Measurements from ENCODE around the gene TMEM80. TPM values are rescaled to one million over a fixed set of nuclear protein-coding genes. Genes with fewer than 3 reads are reported as not detected.
"Not testable (repeated sequence)": the region's sequence is repeated elsewhere in the genome, so short reads cannot be mapped to it uniquely, and the experiment has no call there.

TMEM80 gene
- total RNA-seq, 4 donors from 2014 or later = 3.2 to 22.3 (median 14.3) TPM

DNA sequence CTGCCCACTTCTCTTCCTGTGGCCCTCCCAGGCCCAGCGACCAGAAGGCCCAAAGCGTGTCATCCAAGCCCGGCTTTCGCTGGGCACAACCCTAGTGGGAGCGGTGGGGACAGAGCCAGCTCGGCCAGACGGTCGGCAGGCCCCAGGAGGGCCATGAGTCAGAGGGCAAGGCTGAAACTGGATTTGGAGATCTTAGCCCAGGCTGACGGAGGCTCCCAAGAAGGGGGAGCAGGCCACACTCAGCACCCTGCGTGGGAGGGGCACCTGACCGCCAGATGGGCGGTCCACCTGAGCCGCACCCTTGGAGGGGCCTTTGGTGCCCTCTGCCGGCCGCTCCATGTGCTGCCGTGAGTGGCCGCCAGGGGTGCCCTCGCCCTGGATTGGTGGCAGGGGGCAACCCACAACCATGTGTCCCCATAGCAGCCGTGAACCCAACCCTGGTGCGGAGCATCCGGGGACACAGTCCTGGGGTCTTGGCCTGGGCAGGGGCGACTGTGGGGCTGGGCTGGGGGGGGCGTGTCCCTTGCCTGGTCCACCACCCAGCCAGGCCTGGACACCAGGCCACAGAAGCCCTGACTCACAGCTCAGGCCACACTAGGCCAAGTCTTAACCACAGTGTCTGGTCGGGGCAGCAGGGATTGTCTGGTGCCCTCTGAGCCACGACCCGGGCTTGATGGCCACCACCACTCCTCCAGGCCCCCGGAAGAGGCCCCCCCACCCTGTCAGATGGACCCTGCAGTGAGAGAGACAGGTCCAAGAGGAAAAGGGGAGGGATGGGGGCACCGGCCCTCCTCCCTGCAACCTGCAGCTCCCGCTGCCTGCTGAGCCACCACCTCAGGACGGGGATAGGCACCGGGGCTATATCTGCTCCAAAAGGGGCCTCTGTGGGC, 32.5 kb downstream of the TMEM80 start:
- peak; percentile 44 to 87 for ATAC-seq
- intact Hi-C loops (cut with DNase I; ENCODE audit: low total_unique reads) (loop anchor here (1.0 to 2.0 kb wide), 3 partner anchors 29 to 70 kb away; partner anchors contain the start of gene SLC25A22), in situ Hi-C loops (cut with MboI; ENCODE audit: low sequenced_read_pairs in 4 of 4) (loop anchor here in 1 of 4 donors (25.0 kb wide), 1 partner anchor 166 kb away; the partner anchor contains the start of genes LMNTD2 and RASSF7)
- Histone ChIP-seq H3K9me3 (no peaks in the 10 kb centered on the region), H3K36me3 (no peaks in the 10 kb centered on the region), H3K4me1 (peaks cover 0 to 19% of the 10 kb centered on the region in 2 donors), H3K4me3 (peak overlapping the region in 2 of 4 donors; percentile 7 to 31), H3K27me3 (peaks cover 27 to 39% (median 35%) of the 10 kb centered on the region in 3 donors), H3K27ac (peak overlapping the region in 1 of 4 donors; percentile 14)
- peak; percentile 48 to 82 for DNase-seq
- TF ChIP-seq, protein P1, sequence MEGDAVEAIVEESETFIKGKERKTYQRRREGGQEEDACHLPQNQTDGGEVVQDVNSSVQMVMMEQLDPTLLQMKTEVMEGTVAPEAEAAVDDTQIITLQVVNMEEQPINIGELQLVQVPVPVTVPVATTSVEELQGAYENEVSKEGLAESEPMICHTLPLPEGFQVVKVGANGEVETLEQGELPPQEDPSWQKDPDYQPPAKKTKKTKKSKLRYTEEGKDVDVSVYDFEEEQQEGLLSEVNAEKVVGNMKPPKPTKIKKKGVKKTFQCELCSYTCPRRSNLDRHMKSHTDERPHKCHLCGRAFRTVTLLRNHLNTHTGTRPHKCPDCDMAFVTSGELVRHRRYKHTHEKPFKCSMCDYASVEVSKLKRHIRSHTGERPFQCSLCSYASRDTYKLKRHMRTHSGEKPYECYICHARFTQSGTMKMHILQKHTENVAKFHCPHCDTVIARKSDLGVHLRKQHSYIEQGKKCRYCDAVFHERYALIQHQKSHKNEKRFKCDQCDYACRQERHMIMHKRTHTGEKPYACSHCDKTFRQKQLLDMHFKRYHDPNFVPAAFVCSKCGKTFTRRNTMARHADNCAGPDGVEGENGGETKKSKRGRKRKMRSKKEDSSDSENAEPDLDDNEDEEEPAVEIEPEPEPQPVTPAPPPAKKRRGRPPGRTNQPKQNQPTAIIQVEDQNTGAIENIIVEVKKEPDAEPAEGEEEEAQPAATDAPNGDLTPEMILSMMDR (IDR thresholded peaks at IDR 0.05 in 4 of 5, conservative IDR thresholded peaks at IDR 0.05 in 1 of 5) = peak; percentile 96 to 99 (median 97)
- no peak for TF ChIP-seq POLR2A (IDR thresholded peaks at IDR 0.05)

DNA sequence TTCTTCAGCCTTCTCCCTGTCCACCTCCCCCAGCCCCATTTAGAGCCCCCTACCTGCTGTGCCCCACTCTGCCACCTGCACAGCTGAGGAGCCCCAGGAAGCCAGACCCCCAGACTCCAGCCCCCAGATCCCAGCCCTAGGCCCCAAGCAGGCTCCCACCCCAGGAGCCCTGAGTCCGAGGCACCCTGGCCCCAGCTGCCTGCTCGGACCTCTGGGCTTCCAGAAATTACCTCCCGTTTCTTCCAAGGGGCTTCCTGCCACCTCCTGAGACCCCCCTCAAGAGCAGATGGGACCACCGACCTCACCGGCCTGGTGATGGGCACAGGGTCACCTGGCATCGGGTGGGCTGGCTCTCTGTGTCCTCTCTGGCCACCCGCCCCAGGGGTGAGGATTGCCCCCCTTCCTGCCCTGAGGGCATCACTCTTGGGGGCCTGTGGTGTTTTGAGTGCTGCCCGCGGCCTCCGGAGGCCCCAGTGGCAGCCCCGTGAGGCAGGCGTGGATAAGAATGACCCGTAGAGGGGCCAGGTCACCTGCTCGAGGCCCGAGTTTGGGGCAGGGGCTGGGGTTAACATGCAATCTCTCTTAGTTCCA, 33.4 kb downstream of the TMEM80 start:
- ATAC-seq (no peak), DNase-seq (no peak)
- TF ChIP-seq, protein P1 (IDR thresholded peaks at IDR 0.05 in 4 of 5, conservative IDR thresholded peaks at IDR 0.05 in 1 of 5) = no peak
- TF ChIP-seq POLR2A (IDR thresholded peaks at IDR 0.05) = no peak
- Histone ChIP-seq H3K27me3 (peaks cover 27 to 31% (median 28%) of the 10 kb centered on the region in 3 donors), H3K4me3 (no peak overlapping the region), H3K4me1 (peaks cover 0 to 19% of the 10 kb centered on the region in 2 donors), H3K36me3 (no peaks in the 10 kb centered on the region), H3K27ac (no peak overlapping the region), H3K9me3 (no peaks in the 10 kb centered on the region)
- in situ Hi-C loops (cut with MboI; ENCODE audit: low sequenced_read_pairs in 4 of 4) (loop anchor here in 1 of 4 donors (25.0 kb wide), 1 partner anchor 167 kb away; the partner anchor contains the start of genes LMNTD2 and RASSF7), intact Hi-C loops (cut with DNase I; ENCODE audit: low total_unique reads) (loop anchor here (1.0 to 2.0 kb wide), 3 partner anchors 30 to 69 kb away; partner anchors contain the start of gene SLC25A22)

DNA sequence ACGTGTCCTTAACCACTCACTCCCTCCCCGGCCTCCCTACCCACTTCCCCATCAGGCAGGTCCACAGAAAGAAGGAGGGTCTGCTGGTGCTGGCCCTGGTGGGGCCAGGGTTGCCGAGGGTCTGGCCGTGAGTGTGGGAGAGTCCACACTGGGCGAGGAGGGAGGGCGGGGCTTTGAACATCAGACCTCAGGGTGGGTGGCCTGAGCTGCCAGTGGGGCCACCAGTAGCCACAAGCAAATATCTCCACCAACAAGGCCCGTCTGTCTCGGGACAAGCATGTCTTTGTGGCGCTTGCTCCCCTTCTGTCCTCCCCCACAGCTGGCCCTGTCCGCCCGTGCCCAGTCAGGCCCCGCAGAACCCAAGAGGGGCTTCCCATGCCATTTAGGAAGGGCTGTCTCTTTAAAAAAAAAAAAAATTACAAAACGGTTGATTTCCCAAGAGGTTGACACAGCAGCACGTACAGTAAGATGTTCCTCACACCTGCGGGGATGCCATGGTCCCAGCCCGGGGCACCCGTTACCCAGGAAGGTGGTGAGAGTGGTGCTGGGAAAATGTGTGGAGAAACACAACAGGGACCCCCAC, 34.0 kb downstream of the TMEM80 start:
- no peak overlapping the region for H3K4me3 ChIP-seq
- H3K27me3 ChIP-seq = peaks cover 23 to 28% (median 26%) of the 10 kb centered on the region in 3 donors
- no peaks in the 10 kb centered on the region for H3K36me3 ChIP-seq
- peaks cover 0 to 19% of the 10 kb centered on the region in 2 donors for H3K4me1 ChIP-seq
- ATAC-seq = no peak
- H3K27ac ChIP-seq = no peak overlapping the region
- no peaks in the 10 kb centered on the region for H3K9me3 ChIP-seq
- TF ChIP-seq POLR2A (IDR thresholded peaks at IDR 0.05) = no peak
- TF ChIP-seq, protein P1 (IDR thresholded peaks at IDR 0.05 in 4 of 5, conservative IDR thresholded peaks at IDR 0.05 in 1 of 5) = no peak
- intact Hi-C loops (cut with DNase I; ENCODE audit: low total_unique reads) = loop anchor here (2.0 kb wide), 1 partner anchor 31 kb away; no protein-coding TSS in a partner anchor
- in situ Hi-C loops (cut with MboI; ENCODE audit: low sequenced_read_pairs in 4 of 4) = loop anchor here in 1 of 4 donors (25.0 kb wide), 1 partner anchor 167 kb away; the partner anchor contains the start of genes LMNTD2 and RASSF7
- DNase-seq = no peak

DNA sequence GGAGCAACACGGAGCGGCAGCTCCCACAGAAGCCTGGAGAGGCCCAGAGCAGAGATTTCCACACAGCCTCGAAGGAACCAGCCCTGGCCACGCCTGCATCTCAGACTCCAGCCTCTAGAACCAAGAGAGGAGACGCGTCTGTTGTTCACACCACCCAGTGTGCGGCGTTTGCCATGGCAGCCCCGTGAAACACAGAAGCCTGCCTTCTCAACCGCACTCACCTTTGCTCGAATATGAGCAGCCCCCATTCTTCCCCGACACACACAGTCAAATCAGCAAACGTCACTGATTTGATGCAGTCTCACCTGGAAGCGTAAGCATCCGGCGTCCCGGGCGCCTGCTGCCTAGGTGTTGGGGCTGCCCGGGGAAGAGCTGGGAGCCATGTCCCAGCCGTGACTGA, 37.5 kb downstream of the TMEM80 start:
- TF ChIP-seq, protein P1 (IDR thresholded peaks at IDR 0.05 in 4 of 5, conservative IDR thresholded peaks at IDR 0.05 in 1 of 5) = no peak
- no peak for TF ChIP-seq POLR2A (IDR thresholded peaks at IDR 0.05)

DNA sequence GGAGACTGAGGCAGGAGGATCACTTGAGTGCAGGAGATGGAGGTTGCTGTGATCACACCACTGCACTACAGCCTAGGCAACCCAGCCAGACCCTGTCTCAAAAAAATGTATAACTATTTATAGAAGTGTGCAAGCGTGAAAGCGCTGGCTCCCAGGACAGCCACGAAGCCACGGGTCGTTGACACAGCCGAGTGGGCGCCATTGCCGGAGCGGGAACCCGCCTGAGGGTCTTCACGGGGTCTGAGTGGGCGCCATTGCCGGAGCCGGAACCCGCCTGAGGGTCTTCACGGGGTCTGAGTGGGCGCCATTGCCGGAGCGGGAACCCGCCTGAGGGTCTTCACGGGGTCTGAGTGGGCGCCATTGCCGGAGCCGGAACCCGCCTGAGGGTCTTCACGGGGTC, 38.9 kb downstream of the TMEM80 start:
- H3K27ac ChIP-seq; intact Hi-C loops (cut with DNase I; ENCODE audit: low total_unique reads); ATAC-seq; H3K4me3 ChIP-seq; H3K27me3 ChIP-seq; H3K36me3 ChIP-seq; DNase-seq; H3K4me1 ChIP-seq; H3K9me3 ChIP-seq: not testable (repeated sequence)
- in situ Hi-C loops (cut with MboI; ENCODE audit: low sequenced_read_pairs in 4 of 4) = loop anchor here in 1 of 4 donors (25.0 kb wide), 1 partner anchor 172 kb away; the partner anchor contains the start of genes LMNTD2 and RASSF7

More for the DNA sequence above, 37.5 kb downstream of the TMEM80 start:
- no peak overlapping the region for H3K4me3 ChIP-seq
- H3K27me3 ChIP-seq = peaks cover 0 to 9% (median 0%) of the 10 kb centered on the region in 3 donors
- in situ Hi-C loops (cut with MboI; ENCODE audit: low sequenced_read_pairs in 4 of 4) = loop anchor here in 1 of 4 donors (25.0 kb wide), 1 partner anchor 171 kb away; the partner anchor contains the start of genes LMNTD2 and RASSF7
- DNase-seq = no peak
- no peaks in the 10 kb centered on the region for H3K9me3 ChIP-seq
- ATAC-seq = no peak
- intact Hi-C loops (cut with DNase I; ENCODE audit: low total_unique reads) = no loop called here
- H3K4me1 ChIP-seq = peaks cover 0 to 5% of the 10 kb centered on the region in 2 donors
- H3K36me3 ChIP-seq = no peaks in the 10 kb centered on the region
- H3K27ac ChIP-seq = no peak overlapping the region
